ENCODE data around the gene KCNG4. TPM values are rescaled to one million over a fixed set of nuclear protein-coding genes. Genes with fewer than 3 reads are reported as not detected.

The KCNG4 gene
- total RNA-seq, 2 experiments from 2014 or later = not detected

DNA sequence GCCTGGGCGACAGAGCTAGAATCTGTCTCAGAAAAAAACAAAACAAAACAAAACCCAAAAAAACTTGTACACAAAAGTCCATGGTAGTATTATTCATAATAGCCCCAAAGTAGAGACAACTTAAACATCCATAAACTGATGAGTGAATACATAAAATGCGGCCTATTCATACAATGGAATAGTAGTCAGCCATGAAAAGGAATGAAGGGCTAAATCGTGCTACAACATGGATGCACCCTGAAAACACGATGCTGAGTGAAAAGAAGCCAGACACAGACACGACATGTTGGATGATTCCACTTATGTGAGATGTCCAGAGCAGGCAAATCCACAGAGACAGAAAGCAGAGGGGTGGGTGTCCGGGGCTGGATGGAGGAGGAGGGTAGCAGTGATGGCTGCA, 12.3 kb downstream of the KCNG4 start:
- H3K27ac ChIP-seq (ENCODE audit: low read depth in 1 of 2, low read length in 2 of 2) = no peak overlapping the region
- no peaks in the 10 kb centered on the region for H3K4me1 Mint-ChIP-seq (ENCODE audit: low read depth)
- no peaks in the 10 kb centered on the region for H3K4me1 ChIP-seq (ENCODE audit: insufficient read depth, low read length)
- DNase-seq = no peak
- ATAC-seq (ENCODE audit: poor library complexity) = no peak
- H3K4me3 ChIP-seq (ENCODE audit: low read length) = no peak overlapping the region
- H3K4me3 Mint-ChIP-seq = no peak overlapping the region
- TF ChIP-seq, protein P1, sequence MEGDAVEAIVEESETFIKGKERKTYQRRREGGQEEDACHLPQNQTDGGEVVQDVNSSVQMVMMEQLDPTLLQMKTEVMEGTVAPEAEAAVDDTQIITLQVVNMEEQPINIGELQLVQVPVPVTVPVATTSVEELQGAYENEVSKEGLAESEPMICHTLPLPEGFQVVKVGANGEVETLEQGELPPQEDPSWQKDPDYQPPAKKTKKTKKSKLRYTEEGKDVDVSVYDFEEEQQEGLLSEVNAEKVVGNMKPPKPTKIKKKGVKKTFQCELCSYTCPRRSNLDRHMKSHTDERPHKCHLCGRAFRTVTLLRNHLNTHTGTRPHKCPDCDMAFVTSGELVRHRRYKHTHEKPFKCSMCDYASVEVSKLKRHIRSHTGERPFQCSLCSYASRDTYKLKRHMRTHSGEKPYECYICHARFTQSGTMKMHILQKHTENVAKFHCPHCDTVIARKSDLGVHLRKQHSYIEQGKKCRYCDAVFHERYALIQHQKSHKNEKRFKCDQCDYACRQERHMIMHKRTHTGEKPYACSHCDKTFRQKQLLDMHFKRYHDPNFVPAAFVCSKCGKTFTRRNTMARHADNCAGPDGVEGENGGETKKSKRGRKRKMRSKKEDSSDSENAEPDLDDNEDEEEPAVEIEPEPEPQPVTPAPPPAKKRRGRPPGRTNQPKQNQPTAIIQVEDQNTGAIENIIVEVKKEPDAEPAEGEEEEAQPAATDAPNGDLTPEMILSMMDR (IDR thresholded peaks at IDR 0.05) = no peak
- peaks cover 2 to 5% of the 10 kb centered on the region in 2 experiments for H3K27me3 ChIP-seq (ENCODE audit: control insufficient read depth in 1 of 2, insufficient read depth in 2 of 2, low read length in 2 of 2)
- H3K27ac Mint-ChIP-seq = no peak overlapping the region
- ChIA-PET CTCF (no interaction called here), POLR2A (no interaction called here)
- no peaks in the 10 kb centered on the region for H3K9me3 Mint-ChIP-seq
- no peaks in the 10 kb centered on the region for H3K9me3 ChIP-seq (ENCODE audit: control insufficient read depth in 1 of 2, insufficient read depth in 1 of 2, low read length in 2 of 2)
- intact Hi-C loops (cut with DNase I, micrococcal nuclease) = no loop called here
- H3K36me3 ChIP-seq (ENCODE audit: insufficient read depth, low read length) = no peaks in the 10 kb centered on the region
- H3K36me3 Mint-ChIP-seq (ENCODE audit: low read depth) = no peaks in the 10 kb centered on the region
- peaks cover 27% of the 10 kb centered on the region for H3K27me3 Mint-ChIP-seq

DNA sequence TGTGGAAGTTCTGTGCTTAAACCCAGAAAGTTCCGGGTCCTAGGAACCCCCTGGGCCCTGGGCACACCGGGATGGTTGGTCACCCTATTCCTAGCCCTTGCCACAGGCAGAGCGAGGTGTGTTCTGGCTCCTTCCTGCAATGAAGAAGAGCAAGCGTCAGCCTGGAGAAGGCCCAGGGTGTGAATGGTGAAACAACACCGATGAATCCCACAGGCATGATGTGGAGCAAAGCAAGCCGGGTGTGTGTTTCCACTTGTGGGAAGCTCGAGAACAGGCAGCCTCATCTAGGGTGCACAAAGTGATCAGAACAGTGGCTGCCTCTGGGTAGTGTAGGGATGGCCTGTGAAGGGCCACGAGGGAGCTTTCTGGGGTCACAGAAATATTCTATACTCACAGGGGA, 13.8 kb downstream of the KCNG4 start:
- TF ChIP-seq, protein P1 (IDR thresholded peaks at IDR 0.05) = no peak
- H3K4me1 Mint-ChIP-seq (ENCODE audit: low read depth) = no peaks in the 10 kb centered on the region
- no peaks in the 10 kb centered on the region for H3K36me3 Mint-ChIP-seq (ENCODE audit: low read depth)
- ATAC-seq (ENCODE audit: poor library complexity) = no peak
- no peak for DNase-seq
- H3K36me3 ChIP-seq (ENCODE audit: insufficient read depth, low read length) = no peaks in the 10 kb centered on the region
- H3K4me3 Mint-ChIP-seq = no peak overlapping the region
- no peak overlapping the region for H3K4me3 ChIP-seq (ENCODE audit: low read length)
- H3K27me3 Mint-ChIP-seq = peaks cover 21% of the 10 kb centered on the region
- ChIA-PET CTCF (no interaction called here), POLR2A (no interaction called here)
- no peak overlapping the region for H3K27ac ChIP-seq (ENCODE audit: low read depth in 1 of 2, low read length in 2 of 2)
- peaks cover 2 to 5% of the 10 kb centered on the region in 2 experiments for H3K27me3 ChIP-seq (ENCODE audit: control insufficient read depth in 1 of 2, insufficient read depth in 2 of 2, low read length in 2 of 2)
- no peak overlapping the region for H3K27ac Mint-ChIP-seq
- no peaks in the 10 kb centered on the region for H3K9me3 ChIP-seq (ENCODE audit: control insufficient read depth in 1 of 2, insufficient read depth in 1 of 2, low read length in 2 of 2)
- intact Hi-C loops (cut with DNase I, micrococcal nuclease) = no loop called here
- H3K4me1 ChIP-seq (ENCODE audit: insufficient read depth, low read length) = no peaks in the 10 kb centered on the region
- H3K9me3 Mint-ChIP-seq = no peaks in the 10 kb centered on the region

- no peak overlapping the region for H3K27ac ChIP-seq (ENCODE audit: low read depth in 1 of 2, low read length in 2 of 2)
- no peaks in the 10 kb centered on the region for H3K4me1 Mint-ChIP-seq (ENCODE audit: low read depth)
- H3K4me3 Mint-ChIP-seq = no peak overlapping the region
- DNase-seq (no peak), ATAC-seq (ENCODE audit: poor library complexity) (no peak)
- TF ChIP-seq, protein P1 (IDR thresholded peaks at IDR 0.05) = no peak
- H3K4me1 ChIP-seq (ENCODE audit: insufficient read depth, low read length) = no peaks in the 10 kb centered on the region
- H3K9me3 ChIP-seq (ENCODE audit: control insufficient read depth in 1 of 2, insufficient read depth in 1 of 2, low read length in 2 of 2) = no peaks in the 10 kb centered on the region
- H3K36me3 Mint-ChIP-seq (ENCODE audit: low read depth) = no peaks in the 10 kb centered on the region
- H3K9me3 Mint-ChIP-seq = no peaks in the 10 kb centered on the region
- peaks cover 17% of the 10 kb centered on the region for H3K27me3 Mint-ChIP-seq
- H3K27ac Mint-ChIP-seq = no peak overlapping the region
- no peaks in the 10 kb centered on the region for H3K36me3 ChIP-seq (ENCODE audit: insufficient read depth, low read length)
- CTCF ChIA-PET = no interaction called here
- POLR2A ChIA-PET = no interaction called here
- intact Hi-C loops (cut with DNase I, micrococcal nuclease) = no loop called here
- H3K4me3 ChIP-seq (ENCODE audit: low read length) = no peak overlapping the region
- peaks cover 2 to 5% of the 10 kb centered on the region in 2 experiments for H3K27me3 ChIP-seq (ENCODE audit: control insufficient read depth in 1 of 2, insufficient read depth in 2 of 2, low read length in 2 of 2)
Observed at GRCh38 chr16:84225571-84225970, 14.2 kb downstream of the KCNG4 start.
